ENCODE data around the gene LMO1. TPM values are rescaled to one million over a fixed set of nuclear protein-coding genes. Genes with fewer than 3 reads are reported as not detected.

LMO1 gene
- total RNA-seq, 4 donors from 2014 or later: not detected

DNA sequence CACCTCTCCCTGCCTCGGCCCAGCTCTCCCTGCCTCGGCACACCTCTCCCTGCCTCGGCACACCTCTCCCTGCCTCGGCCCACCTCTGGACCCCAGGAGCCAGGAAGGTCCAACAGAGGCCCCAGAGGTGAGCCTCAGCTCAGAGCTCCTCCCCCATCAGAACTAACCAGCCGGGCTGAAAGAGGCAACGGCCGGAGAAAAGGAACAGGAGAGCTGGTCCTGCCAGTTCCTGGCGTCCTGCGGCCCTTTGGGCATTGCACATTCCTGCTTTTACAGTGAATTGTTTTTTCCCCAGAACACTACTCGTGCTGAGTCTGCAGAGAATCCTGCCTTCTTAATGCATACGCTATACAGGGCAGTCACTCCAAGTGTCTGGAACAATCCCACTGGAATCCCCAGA lies 45.8 kb downstream of the LMO1 start:
- TF ChIP-seq, protein P1, sequence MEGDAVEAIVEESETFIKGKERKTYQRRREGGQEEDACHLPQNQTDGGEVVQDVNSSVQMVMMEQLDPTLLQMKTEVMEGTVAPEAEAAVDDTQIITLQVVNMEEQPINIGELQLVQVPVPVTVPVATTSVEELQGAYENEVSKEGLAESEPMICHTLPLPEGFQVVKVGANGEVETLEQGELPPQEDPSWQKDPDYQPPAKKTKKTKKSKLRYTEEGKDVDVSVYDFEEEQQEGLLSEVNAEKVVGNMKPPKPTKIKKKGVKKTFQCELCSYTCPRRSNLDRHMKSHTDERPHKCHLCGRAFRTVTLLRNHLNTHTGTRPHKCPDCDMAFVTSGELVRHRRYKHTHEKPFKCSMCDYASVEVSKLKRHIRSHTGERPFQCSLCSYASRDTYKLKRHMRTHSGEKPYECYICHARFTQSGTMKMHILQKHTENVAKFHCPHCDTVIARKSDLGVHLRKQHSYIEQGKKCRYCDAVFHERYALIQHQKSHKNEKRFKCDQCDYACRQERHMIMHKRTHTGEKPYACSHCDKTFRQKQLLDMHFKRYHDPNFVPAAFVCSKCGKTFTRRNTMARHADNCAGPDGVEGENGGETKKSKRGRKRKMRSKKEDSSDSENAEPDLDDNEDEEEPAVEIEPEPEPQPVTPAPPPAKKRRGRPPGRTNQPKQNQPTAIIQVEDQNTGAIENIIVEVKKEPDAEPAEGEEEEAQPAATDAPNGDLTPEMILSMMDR (IDR thresholded peaks at IDR 0.05): no peak
- DNase-seq (ENCODE audit: low spot score) (no peak), ATAC-seq (ENCODE audit: low FRiP score) (no peak)

DNA sequence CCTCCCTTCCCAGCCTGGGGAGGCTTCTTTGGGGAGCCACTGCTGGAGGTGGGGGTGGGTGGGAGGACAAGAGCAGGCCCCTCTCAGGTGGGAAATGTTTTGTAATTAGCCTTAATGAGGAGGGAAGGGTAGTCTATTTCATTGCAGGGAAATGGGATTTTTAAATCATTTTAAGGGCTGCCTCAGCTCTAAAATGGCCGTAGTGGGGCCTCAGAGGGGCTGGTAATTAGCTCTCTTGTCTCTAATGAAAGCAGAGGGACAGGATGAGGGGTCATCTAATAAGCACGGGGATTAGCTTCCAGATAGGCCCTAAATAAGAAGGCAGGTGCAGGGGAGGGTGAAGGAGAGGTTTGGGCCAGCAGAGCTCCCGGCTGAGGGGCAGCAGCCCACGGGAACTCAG lies 46.5 kb downstream of the LMO1 start:
- TF ChIP-seq, protein P1 (IDR thresholded peaks at IDR 0.05): no peak
- ATAC-seq (ENCODE audit: low FRiP score) (no peak), DNase-seq (ENCODE audit: low spot score) (no peak)

DNA sequence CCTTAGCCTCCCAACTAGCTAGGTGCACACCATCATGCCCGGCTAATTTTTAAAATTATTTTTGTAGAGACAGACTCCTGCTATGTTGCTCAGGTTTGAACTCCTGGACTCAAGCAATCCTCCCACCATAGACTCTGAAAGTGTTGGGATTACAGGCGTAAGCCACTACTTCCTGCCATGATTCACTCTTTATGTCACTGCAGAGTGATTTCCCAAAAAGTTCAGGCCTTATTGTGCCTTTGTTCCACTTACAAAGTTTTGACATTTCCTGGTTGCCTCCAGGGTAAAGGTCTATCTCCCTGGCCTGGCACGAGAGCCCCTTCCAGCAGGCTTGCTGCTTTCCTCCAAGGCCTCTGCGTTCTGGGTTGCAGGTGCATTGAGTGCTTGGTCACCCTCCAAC lies 50.3 kb downstream of the LMO1 start:
- TF ChIP-seq, protein P1 (IDR thresholded peaks at IDR 0.05): no peak
- ATAC-seq (ENCODE audit: low FRiP score) (no peak), DNase-seq (ENCODE audit: low spot score) (no peak)

DNA sequence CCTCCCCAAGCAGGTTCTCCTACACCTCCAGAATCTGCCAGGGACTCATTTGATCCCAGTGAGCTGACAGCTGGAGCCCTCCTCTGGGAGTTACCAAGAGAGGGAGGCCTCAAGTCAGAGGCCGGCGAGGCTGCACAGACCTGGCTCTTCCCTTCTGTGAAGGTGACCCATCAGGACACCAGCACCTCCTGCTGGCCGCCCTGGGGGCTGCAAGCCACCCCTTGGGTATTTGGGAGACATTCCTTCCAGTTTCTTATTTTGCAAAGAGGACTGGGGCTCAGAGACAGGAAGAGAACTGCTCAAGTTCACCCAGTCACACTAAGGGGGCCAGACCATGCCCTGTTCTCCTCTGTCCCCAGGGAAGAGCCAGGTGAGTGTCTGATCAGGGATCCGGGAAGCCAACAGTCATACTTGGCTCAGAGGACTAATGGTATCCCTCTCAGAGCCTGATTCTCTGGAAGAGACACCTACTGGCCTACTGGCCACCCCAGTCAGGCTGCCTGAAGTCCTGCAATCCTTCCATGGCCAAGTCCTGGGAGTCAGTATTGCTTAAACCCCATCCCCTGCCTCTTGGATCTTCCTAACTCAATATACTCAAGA lies 54.4 kb downstream of the LMO1 start:
- DNase-seq (ENCODE audit: low spot score): no peak
- TF ChIP-seq, protein P1 (IDR thresholded peaks at IDR 0.05): no peak
- ATAC-seq (ENCODE audit: low FRiP score): no peak

DNA sequence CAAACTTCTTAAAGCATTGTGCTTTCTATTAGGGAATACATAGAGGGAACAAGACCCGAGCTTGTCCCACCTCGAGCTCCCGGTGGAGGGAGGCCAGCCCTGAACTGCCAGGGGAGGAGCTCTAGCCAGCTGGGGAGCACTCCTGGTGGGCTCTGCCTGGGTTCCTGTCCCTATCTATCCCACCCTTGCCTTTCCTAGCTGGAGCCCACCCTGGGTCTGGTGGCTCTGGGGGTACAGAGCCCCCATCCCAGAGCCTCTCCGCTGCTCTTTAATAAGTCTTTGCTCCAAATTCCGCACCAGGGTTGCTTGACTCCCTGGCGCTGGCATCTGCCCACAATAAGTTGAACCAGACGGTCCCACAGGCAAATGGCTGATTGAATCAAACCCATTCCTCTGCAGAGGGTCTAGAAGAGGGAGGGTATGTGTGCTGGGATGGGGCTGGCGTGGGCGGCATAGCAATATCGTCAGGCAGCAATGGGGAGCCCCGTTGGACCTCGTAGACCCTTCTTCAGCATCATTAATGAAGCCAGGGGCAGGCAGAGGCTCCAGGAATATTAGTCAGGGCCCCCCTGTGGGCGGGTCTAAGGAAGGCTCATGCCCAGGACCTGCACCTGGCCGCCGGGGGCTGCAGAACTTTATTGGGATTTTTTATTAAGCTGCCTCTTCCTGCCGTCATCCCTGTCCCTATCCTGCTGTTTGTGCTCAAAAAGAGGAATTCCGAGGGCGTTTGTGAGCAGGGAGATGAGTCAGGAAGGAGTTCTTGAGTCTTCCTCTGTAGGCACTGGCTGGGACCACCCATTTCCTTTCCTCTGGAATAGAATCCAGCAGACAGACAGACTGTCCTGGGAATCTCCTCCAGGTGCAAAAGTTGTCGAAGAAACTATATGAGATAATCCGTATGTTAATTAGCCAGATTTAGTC lies 56.3 kb downstream of the LMO1 start:
- TF ChIP-seq, protein P1 (IDR thresholded peaks at IDR 0.05): no peak
- DNase-seq (ENCODE audit: low spot score): no peak
- no peak for ATAC-seq (ENCODE audit: low FRiP score)

DNA sequence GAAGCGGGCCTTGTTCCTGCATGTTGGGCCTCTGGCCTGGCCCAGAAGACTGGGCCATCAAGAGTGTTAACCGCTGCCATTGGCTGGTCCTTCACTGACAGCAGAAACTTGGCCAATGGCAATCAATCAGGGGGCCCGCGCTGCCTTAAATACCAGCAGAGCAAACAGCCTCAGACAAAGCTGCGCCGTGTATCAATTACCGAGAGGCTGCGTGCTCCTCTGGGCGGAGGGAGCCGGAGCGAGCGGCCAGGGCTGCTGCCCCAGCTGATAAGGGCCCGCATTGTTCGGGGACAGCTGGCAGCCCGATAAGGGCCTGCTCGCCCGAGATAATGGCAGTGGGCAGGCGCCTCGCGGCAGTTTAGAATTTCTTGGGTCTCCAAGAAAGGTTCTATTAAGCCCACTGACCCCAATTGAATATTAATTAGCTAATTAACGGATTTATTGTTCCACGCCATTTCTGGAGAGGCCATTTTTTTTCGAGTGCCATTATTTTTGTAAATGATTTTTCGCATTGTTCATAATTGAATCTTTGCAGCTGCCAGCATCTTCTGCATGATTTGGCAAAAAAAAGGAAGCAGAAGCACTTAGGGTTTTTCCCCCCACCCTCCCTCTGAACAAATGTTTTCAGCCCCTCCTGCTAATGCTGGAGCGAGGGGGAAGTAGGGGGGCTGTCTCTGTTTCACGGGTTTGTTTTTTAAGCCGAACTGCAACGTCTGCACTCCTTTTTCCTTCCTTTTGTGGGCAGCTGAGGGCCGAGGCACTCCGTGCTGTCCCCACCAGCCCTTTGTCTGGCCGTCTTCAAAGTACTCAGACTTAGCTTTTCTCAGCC lies 57.2 kb downstream of the LMO1 start:
- ATAC-seq (ENCODE audit: low FRiP score): no peak

More for the DNA sequence above, 57.2 kb downstream of the LMO1 start:
- TF ChIP-seq, protein P1 (IDR thresholded peaks at IDR 0.05): no peak
- no peak for DNase-seq (ENCODE audit: low spot score)
